ENCODE measurements around the gene ATG4B. TPM values are rescaled to one million over a fixed set of nuclear protein-coding genes. Genes with fewer than 3 reads are reported as not detected.
"Not testable (repeated sequence)": the region's sequence is repeated elsewhere in the genome, so short reads cannot be mapped to it uniquely, and the experiment has no call there.

The ATG4B gene
- 116 and 126 TPM in 2 replicates for total RNA-seq

GRCh38 chr2:241637018-241637794 is at the start of gene ATG4B, which contains the start of gene THAP4:
Gene ATG4B (plus strand): TSS chr2:241637693. CDS start chr2:241637715, 22 bp downstream.
Gene THAP4 (minus strand): TSS chr2:241637158. CDS start chr2:241637017, 141 bp downstream.
- Mint-ChIP-seq H3K9me3 (peaks cover 2% of the 10 kb centered on the region), H3K4me1 (ENCODE audit: low read depth) (peaks cover 45% of the 10 kb centered on the region), H3K4me3 (peak within 1 kb of the TSS; percentile 93), H3K27ac (peak within 1 kb of the TSS; percentile 93), H3K27me3 (ENCODE audit: insufficient read depth) (no peaks in the 10 kb centered on the region), H3K36me3 (ENCODE audit: low read depth) (peaks cover 31% of the 10 kb centered on the region)
- intact Hi-C loops (cut with micrococcal nuclease), result loop anchor here (1.0 to 5.0 kb wide), 9 partner anchors 49 to 1070 kb away; partner anchors contain the start of genes D2HGDH, DTYMK, HDLBP and RNPEPL1
- DNase-seq (ENCODE audit: low spot score), result peak; percentile 78

DNA sequence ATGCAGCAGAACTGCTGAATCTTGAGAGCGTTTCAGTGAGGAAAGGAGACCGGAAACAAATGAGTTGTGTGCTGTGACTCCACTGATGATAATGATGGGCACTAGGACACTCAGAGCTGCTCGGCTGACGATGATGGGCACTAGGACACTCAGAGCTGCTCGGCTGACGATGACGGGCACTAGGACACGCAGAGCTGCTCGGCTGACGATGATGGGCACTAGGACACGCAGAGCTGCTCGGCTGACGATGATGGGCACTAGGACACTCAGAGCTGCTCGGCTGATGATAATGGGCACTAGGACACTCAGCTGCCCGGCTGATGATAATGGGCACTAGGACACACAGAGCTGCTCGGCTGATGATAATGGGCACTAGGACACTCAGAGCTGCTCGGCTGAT is 47.6 kb upstream of the ATG4B start:
- H3K4me1 Mint-ChIP-seq (ENCODE audit: low read depth); intact Hi-C loops (cut with micrococcal nuclease); H3K27me3 Mint-ChIP-seq (ENCODE audit: insufficient read depth); DNase-seq (ENCODE audit: low spot score); H3K27ac Mint-ChIP-seq; H3K4me3 Mint-ChIP-seq: not testable (repeated sequence)
- Mint-ChIP-seq H3K9me3 (peaks cover 38% of the 10 kb centered on the region), H3K36me3 (ENCODE audit: low read depth) (peaks cover 40% of the 10 kb centered on the region)

GRCh38 chr2:241590496-241591455 is 46.7 kb upstream of the ATG4B start:
- H3K4me1 Mint-ChIP-seq (ENCODE audit: low read depth); H3K27me3 Mint-ChIP-seq (ENCODE audit: insufficient read depth); DNase-seq (ENCODE audit: low spot score); H3K4me3 Mint-ChIP-seq; H3K27ac Mint-ChIP-seq; intact Hi-C loops (cut with micrococcal nuclease): not testable (repeated sequence)
- Mint-ChIP-seq H3K9me3 (peaks cover 32% of the 10 kb centered on the region), H3K36me3 (ENCODE audit: low read depth) (peaks cover 32% of the 10 kb centered on the region)

DNA sequence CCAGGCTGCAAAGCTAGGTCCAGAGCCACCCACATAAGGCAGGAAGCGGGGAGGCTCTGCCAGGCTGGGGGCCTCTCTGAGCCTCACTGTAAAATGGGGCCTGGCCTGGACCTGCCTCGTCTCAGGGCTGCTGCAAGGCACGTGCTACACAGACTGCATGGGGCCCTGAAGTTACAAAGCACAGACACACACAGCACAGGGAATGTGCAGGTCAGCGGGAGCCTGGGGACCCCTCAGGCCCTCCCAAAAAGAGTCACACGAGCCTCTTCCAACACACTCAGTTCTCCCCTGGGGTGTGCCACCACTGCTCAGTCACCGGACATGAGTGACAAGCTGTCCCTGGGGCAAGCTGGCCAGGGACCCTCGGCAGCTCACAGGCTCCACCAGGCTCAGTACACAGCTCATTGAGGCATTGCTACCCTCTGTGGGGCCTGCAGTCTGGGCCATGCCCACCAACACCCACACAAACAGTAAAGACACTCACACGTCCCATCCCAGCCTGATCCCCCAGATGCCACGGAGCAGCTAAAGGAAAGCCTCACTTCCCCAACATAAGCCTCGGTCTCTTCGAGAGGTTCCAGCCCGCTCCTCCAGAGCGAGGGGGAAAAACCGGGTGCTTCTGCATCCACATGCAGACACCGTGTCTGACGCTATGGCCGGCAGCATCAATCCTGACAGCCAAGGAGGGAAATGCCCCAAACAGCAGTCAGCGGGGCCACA is 45.2 kb upstream of the ATG4B start:
- no peak for DNase-seq (ENCODE audit: low spot score)
- Mint-ChIP-seq H3K4me1 (ENCODE audit: low read depth) (no peaks in the 10 kb centered on the region), H3K4me3 (no peak overlapping the region), H3K27ac (no peak overlapping the region), H3K36me3 (ENCODE audit: low read depth) (peaks cover 20% of the 10 kb centered on the region), H3K27me3 (ENCODE audit: insufficient read depth) (no peaks in the 10 kb centered on the region), H3K9me3 (peaks cover 20% of the 10 kb centered on the region)
- intact Hi-C loops (cut with micrococcal nuclease), result no loop called here

DNA sequence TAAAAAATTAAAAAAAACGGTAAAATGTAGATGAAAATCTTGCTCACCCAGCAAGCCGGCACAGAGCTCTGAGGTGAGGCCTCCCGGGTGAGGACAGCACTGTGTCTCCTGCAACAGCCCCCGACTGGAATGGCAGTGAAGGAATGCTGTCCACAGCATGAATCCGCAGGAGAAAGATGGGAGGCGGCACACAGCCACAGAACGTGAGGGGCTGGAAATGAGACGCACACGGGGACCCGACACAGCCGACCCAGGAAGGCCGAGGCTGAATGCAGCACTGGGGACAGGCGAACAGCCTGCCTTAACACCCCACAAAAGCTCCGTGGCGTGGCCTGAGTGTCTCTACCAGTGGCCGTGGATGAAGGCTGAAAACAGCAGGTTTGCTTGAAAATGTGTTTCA is 44.2 kb upstream of the ATG4B start:
- Mint-ChIP-seq H3K27ac (no peak overlapping the region), H3K36me3 (ENCODE audit: low read depth) (peaks cover 18% of the 10 kb centered on the region), H3K9me3 (peaks cover 10% of the 10 kb centered on the region), H3K4me1 (ENCODE audit: low read depth) (no peaks in the 10 kb centered on the region), H3K27me3 (ENCODE audit: insufficient read depth) (no peaks in the 10 kb centered on the region), H3K4me3 (no peak overlapping the region)
- intact Hi-C loops (cut with micrococcal nuclease), result no loop called here
- DNase-seq (ENCODE audit: low spot score), result no peak

GRCh38 chr2:241595600-241596140 is 41.8 kb upstream of the ATG4B start:
- Mint-ChIP-seq H3K4me3 (no peak overlapping the region), H3K27me3 (ENCODE audit: insufficient read depth) (no peaks in the 10 kb centered on the region), H3K27ac (no peak overlapping the region), H3K36me3 (ENCODE audit: low read depth) (peaks cover 18% of the 10 kb centered on the region), H3K4me1 (ENCODE audit: low read depth) (no peaks in the 10 kb centered on the region), H3K9me3 (no peaks in the 10 kb centered on the region)
- DNase-seq (ENCODE audit: low spot score), result no peak
- intact Hi-C loops (cut with micrococcal nuclease), result no loop called here

GRCh38 chr2:241597561-241597960 is 39.9 kb upstream of the ATG4B start:
- no peak for DNase-seq (ENCODE audit: low spot score)
- intact Hi-C loops (cut with micrococcal nuclease), result no loop called here
- Mint-ChIP-seq H3K4me3 (no peak overlapping the region), H3K4me1 (ENCODE audit: low read depth) (no peaks in the 10 kb centered on the region), H3K27me3 (ENCODE audit: insufficient read depth) (no peaks in the 10 kb centered on the region), H3K9me3 (no peaks in the 10 kb centered on the region), H3K27ac (no peak overlapping the region), H3K36me3 (ENCODE audit: low read depth) (peaks cover 25% of the 10 kb centered on the region)

DNA sequence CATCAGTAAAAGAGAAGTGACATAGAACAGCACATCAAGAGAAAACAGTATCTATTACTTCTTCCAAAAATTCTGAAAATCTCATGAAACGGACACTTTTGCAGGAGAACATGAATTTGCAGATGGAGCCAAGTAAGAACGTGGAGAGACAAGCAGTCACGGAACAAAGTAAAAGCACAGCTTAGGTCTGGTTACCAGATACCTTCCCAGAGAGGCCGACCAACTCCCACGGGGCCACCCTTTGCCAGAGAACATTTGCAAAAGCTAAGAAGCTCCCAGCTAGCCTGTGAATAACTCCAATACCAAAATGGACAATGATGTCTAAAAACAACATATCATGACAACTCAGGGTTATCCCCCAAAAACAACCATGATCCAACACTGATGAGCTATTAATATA is 39.4 kb upstream of the ATG4B start:
- Mint-ChIP-seq H3K9me3 (no peaks in the 10 kb centered on the region), H3K4me3 (no peak overlapping the region), H3K4me1 (ENCODE audit: low read depth) (no peaks in the 10 kb centered on the region), H3K27ac (no peak overlapping the region), H3K27me3 (ENCODE audit: insufficient read depth) (no peaks in the 10 kb centered on the region), H3K36me3 (ENCODE audit: low read depth) (peaks cover 25% of the 10 kb centered on the region)
- intact Hi-C loops (cut with micrococcal nuclease), result no loop called here
- no peak for DNase-seq (ENCODE audit: low spot score)

GRCh38 chr2:241598487-241598886 is 39.0 kb upstream of the ATG4B start:
- no peak overlapping the region for H3K4me3 Mint-ChIP-seq
- H3K9me3 Mint-ChIP-seq, result no peaks in the 10 kb centered on the region
- intact Hi-C loops (cut with micrococcal nuclease), result no loop called here
- no peak for DNase-seq (ENCODE audit: low spot score)
- H3K27me3 Mint-ChIP-seq (ENCODE audit: insufficient read depth), result no peaks in the 10 kb centered on the region
- H3K36me3 Mint-ChIP-seq (ENCODE audit: low read depth), result peaks cover 26% of the 10 kb centered on the region
- H3K4me1 Mint-ChIP-seq (ENCODE audit: low read depth), result no peaks in the 10 kb centered on the region
- no peak overlapping the region for H3K27ac Mint-ChIP-seq

- intact Hi-C loops (cut with micrococcal nuclease), result no loop called here
- Mint-ChIP-seq H3K27me3 (ENCODE audit: insufficient read depth) (no peaks in the 10 kb centered on the region), H3K9me3 (no peaks in the 10 kb centered on the region), H3K27ac (no peak overlapping the region), H3K36me3 (ENCODE audit: low read depth) (peaks cover 25% of the 10 kb centered on the region), H3K4me3 (no peak overlapping the region), H3K4me1 (ENCODE audit: low read depth) (no peaks in the 10 kb centered on the region)
- no peak for DNase-seq (ENCODE audit: low spot score)
Measured at GRCh38 chr2:241599615-241600014, 37.9 kb upstream of the ATG4B start.

DNA sequence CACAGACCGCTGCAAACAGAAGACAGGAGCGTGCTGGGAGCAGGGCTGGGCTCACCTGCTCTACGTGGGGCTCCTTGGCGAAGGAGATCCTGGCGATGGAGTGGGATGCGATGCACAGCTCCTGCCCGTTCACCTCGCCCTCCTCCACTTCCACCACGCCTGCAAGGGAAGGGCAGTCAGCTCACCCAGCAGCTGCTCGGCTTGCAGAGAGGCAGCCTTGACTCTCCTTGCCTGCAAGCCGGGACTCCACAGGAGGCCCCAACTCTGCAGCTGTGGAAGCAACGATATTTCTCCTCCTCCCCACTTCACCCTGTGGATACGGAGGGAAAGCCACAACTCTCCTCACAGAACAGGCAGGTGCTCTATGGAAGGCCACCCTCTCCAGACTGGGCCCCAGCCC is 35.7 kb upstream of the ATG4B start:
- Mint-ChIP-seq H3K4me1 (ENCODE audit: low read depth) (no peaks in the 10 kb centered on the region), H3K27ac (no peak overlapping the region), H3K4me3 (no peak overlapping the region), H3K9me3 (no peaks in the 10 kb centered on the region), H3K36me3 (ENCODE audit: low read depth) (peaks cover 27% of the 10 kb centered on the region), H3K27me3 (ENCODE audit: insufficient read depth) (no peaks in the 10 kb centered on the region)
- no peak for DNase-seq (ENCODE audit: low spot score)
- intact Hi-C loops (cut with micrococcal nuclease), result no loop called here

DNA sequence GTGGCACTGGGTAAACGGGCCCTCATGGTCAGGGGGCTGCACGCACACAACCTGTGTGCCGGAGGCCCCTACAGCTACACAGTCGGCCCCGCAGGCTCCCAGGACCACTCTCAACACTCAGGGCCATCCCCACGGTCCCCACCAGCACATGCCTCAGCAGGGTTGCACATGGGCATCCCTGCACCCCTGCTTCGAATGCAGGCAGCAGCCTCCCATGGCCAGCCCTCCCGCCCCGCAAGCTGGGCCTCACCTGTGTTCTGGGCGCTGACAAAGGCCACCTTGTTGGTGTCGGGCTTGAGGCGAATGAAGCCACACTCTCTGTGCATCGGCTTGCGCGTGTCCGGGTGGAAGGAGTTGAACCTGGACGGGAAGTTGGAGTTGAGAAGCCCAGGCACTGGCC is 34.8 kb upstream of the ATG4B start:
- H3K4me1 Mint-ChIP-seq (ENCODE audit: low read depth), result no peaks in the 10 kb centered on the region
- no peak overlapping the region for H3K27ac Mint-ChIP-seq
- peaks cover 32% of the 10 kb centered on the region for H3K36me3 Mint-ChIP-seq (ENCODE audit: low read depth)
- H3K9me3 Mint-ChIP-seq, result no peaks in the 10 kb centered on the region
- intact Hi-C loops (cut with micrococcal nuclease), result no loop called here
- H3K4me3 Mint-ChIP-seq, result no peak overlapping the region
- no peaks in the 10 kb centered on the region for H3K27me3 Mint-ChIP-seq (ENCODE audit: insufficient read depth)
- DNase-seq (ENCODE audit: low spot score), result no peak
